Ishikawa (cell line): ENCODE results near the gene SMC6.

Source experiments
- CEBPB ChIP-seq: IDR thresholded peaks from 2 replicates; pipeline ENCODE4 v1.6.1; 2012
- CREB1 ChIP-seq: IDR thresholded peaks from 2 replicates; pipeline ENCODE4 v1.6.1; 2012; ENCODE audit warnings: low read depth
- EGR1 ChIP-seq: IDR thresholded peaks from 2 replicates; pipeline ENCODE4 v1.6.1; 2012
- EP300 ChIP-seq: IDR thresholded peaks from 2 replicates; pipeline ENCODE4 v1.6.1; 2012; ENCODE audit warnings: borderline replicate concordance
- FOXM1 ChIP-seq: IDR thresholded peaks from 2 replicates; pipeline ENCODE4 v1.6.1; 2012; ENCODE audit warnings: low read depth, borderline replicate concordance
- MAX ChIP-seq: IDR thresholded peaks from 2 replicates; pipeline ENCODE4 v1.6.1; 2012
- NFIC ChIP-seq: IDR thresholded peaks from 2 replicates; pipeline ENCODE4 v1.6.1; 2012
- RAD21 ChIP-seq: IDR thresholded peaks from 2 replicates; pipeline ENCODE4 v1.6.1; 2012; ENCODE audit warnings: low read depth
- REST ChIP-seq: IDR thresholded peaks from 2 replicates; pipeline ENCODE4 v1.6.1; 2012; ENCODE audit warnings: low read depth, mild to moderate bottlenecking
- TAF1 ChIP-seq: IDR thresholded peaks from 2 replicates; pipeline ENCODE4 v1.6.1; 2012; ENCODE audit warnings: low read depth, mild to moderate bottlenecking
- TCF12 ChIP-seq: IDR thresholded peaks from 2 replicates; pipeline ENCODE4 v1.6.1; 2012; ENCODE audit warnings: low read depth
- TEAD4 ChIP-seq: IDR thresholded peaks from 2 replicates; pipeline ENCODE4 v1.6.1; 2012
- USF1 ChIP-seq: IDR thresholded peaks from 2 replicates; pipeline ENCODE4 v1.6.1; 2012
- YY1 ChIP-seq: IDR thresholded peaks from 2 replicates; pipeline ENCODE4 v1.6.1; 2012; ENCODE audit warnings: low read depth
- ZBTB7A ChIP-seq: IDR thresholded peaks from 2 replicates; pipeline ENCODE4 v1.6.1; 2012; ENCODE audit warnings: low read depth

The SMC6 gene

GRCh38 chr2:17648581-17648980 is 105.0 kb downstream of the SMC6 start:
- TF ChIP-seq RAD21 (no peak), REST (no peak), CREB1 (no peak), EGR1 (no peak), CEBPB (no peak), MAX (no peak), USF1 (no peak), EP300 (no peak), TEAD4 (no peak), ZBTB7A (no peak), TAF1 (no peak), NFIC (no peak), TCF12 (no peak)

GRCh38 chr2:17646838-17647701 is 106.5 kb downstream of the SMC6 start:
- TF ChIP-seq NFIC (no peak), FOXM1 (no peak)

- TF ChIP-seq TCF12 (no peak), FOXM1 (no peak), RAD21 (peak; percentile 56)
These were observed 107.5 kb downstream of the SMC6 start for GRCh38 chr2:17646081-17646554.

GRCh38 chr2:17644997-17645720 is 108.5 kb downstream of the SMC6 start:
- no peak for TF ChIP-seq NFIC
- no peak for TF ChIP-seq RAD21
- no peak for TF ChIP-seq FOXM1
- TF ChIP-seq TCF12 = no peak

GRCh38 chr2:17643031-17643615 is 110.5 kb downstream of the SMC6 start:
- TF ChIP-seq CEBPB = no peak
- no peak for TF ChIP-seq MAX

GRCh38 chr2:17640406-17640805 is 113.2 kb downstream of the SMC6 start:
- TF ChIP-seq RAD21 (no peak), CEBPB (no peak), REST (no peak), EGR1 (no peak), CREB1 (no peak), ZBTB7A (no peak), YY1 (no peak), NFIC (no peak), MAX (no peak), TEAD4 (no peak), TAF1 (no peak), USF1 (no peak), FOXM1 (no peak)
